Measurements from ENCODE around the gene GXYLT2.

The GXYLT2 gene

GRCh38 chr3:72964633-72965032, 76.8 kb downstream of the GXYLT2 start:
- TF ChIP-seq POLR2AphosphoS5 (IDR thresholded peaks at IDR 0.05; ENCODE audit: low read depth, low read length) (no peak), FOXP2 (optimal IDR thresholded peaks at IDR 0.05; ENCODE audit: borderline replicate concordance, extremely low read depth, extremely low read length, insufficient read depth) (no peak), REST (IDR thresholded peaks at IDR 0.05; ENCODE audit: insufficient read depth in 1 of 2, low read depth in 2 of 2, low read length in 2 of 2) (no peak), SIN3A (IDR thresholded peaks at IDR 0.05; ENCODE audit: borderline replicate concordance, insufficient read depth, low read length) (no peak), TAF1 (IDR thresholded peaks at IDR 0.05; ENCODE audit: borderline replicate concordance, insufficient read depth, low read length) (no peak)

GRCh38 chr3:72968266-72968664, 80.4 kb downstream of the GXYLT2 start:
- TF ChIP-seq FOXP2 (optimal IDR thresholded peaks at IDR 0.05; ENCODE audit: borderline replicate concordance, extremely low read depth, extremely low read length, insufficient read depth) (no peak), TAF1 (IDR thresholded peaks at IDR 0.05; ENCODE audit: borderline replicate concordance, insufficient read depth, low read length) (no peak)

GRCh38 chr3:72969766-72970165, 81.9 kb downstream of the GXYLT2 start:
- TF ChIP-seq REST (IDR thresholded peaks at IDR 0.05; ENCODE audit: insufficient read depth in 1 of 2, low read depth in 2 of 2, low read length in 2 of 2), result no peak
- TF ChIP-seq SIN3A (IDR thresholded peaks at IDR 0.05; ENCODE audit: borderline replicate concordance, insufficient read depth, low read length), result no peak
- TF ChIP-seq FOXP2 (optimal IDR thresholded peaks at IDR 0.05; ENCODE audit: borderline replicate concordance, extremely low read depth, extremely low read length, insufficient read depth), result no peak
- TF ChIP-seq TAF1 (IDR thresholded peaks at IDR 0.05; ENCODE audit: borderline replicate concordance, insufficient read depth, low read length), result no peak

GRCh38 chr3:72970942-72971341, 83.1 kb downstream of the GXYLT2 start:
- TF ChIP-seq TAF1 (IDR thresholded peaks at IDR 0.05; ENCODE audit: borderline replicate concordance, insufficient read depth, low read length), result no peak
- no peak for TF ChIP-seq SIN3A (IDR thresholded peaks at IDR 0.05; ENCODE audit: borderline replicate concordance, insufficient read depth, low read length)
- no peak for TF ChIP-seq POLR2AphosphoS5 (IDR thresholded peaks at IDR 0.05; ENCODE audit: low read depth, low read length)
- TF ChIP-seq FOXP2 (optimal IDR thresholded peaks at IDR 0.05; ENCODE audit: borderline replicate concordance, extremely low read depth, extremely low read length, insufficient read depth), result no peak

- TF ChIP-seq TAF1 (IDR thresholded peaks at IDR 0.05; ENCODE audit: borderline replicate concordance, insufficient read depth, low read length) (no peak), REST (IDR thresholded peaks at IDR 0.05; ENCODE audit: insufficient read depth in 1 of 2, low read depth in 2 of 2, low read length in 2 of 2) (no peak), SIN3A (IDR thresholded peaks at IDR 0.05; ENCODE audit: borderline replicate concordance, insufficient read depth, low read length) (no peak), POLR2AphosphoS5 (IDR thresholded peaks at IDR 0.05; ENCODE audit: low read depth, low read length) (no peak), FOXP2 (optimal IDR thresholded peaks at IDR 0.05; ENCODE audit: borderline replicate concordance, extremely low read depth, extremely low read length, insufficient read depth) (no peak)
These were observed 84.8 kb downstream of the GXYLT2 start for GRCh38 chr3:72972706-72973030.

- TF ChIP-seq SIN3A (IDR thresholded peaks at IDR 0.05; ENCODE audit: borderline replicate concordance, insufficient read depth, low read length), result no peak
- TF ChIP-seq POLR2AphosphoS5 (IDR thresholded peaks at IDR 0.05; ENCODE audit: low read depth, low read length), result no peak
- no peak for TF ChIP-seq FOXP2 (optimal IDR thresholded peaks at IDR 0.05; ENCODE audit: borderline replicate concordance, extremely low read depth, extremely low read length, insufficient read depth)
- TF ChIP-seq REST (IDR thresholded peaks at IDR 0.05; ENCODE audit: insufficient read depth in 1 of 2, low read depth in 2 of 2, low read length in 2 of 2), result no peak
- no peak for TF ChIP-seq TAF1 (IDR thresholded peaks at IDR 0.05; ENCODE audit: borderline replicate concordance, insufficient read depth, low read length)
These were observed 85.3 kb downstream of the GXYLT2 start for GRCh38 chr3:72973031-72973723.
